Endodermal cell (in vitro differentiated cells): Measurements from ENCODE around the gene CYB5A. TPM values are rescaled to one million over a fixed set of nuclear protein-coding genes. Genes with fewer than 3 reads are reported as not detected.

Experiments used
- DNase-seq: peaks from one replicate; pipeline ENCODE4 v3.0.0-alpha.2; 2017
- H3K27ac ChIP-seq: 2 replicates; pipeline ENCODE4 v1.5.1; 2013; ENCODE audit warnings: mild to moderate bottlenecking, low read depth, low read length, moderate library complexity
- H3K27me3 ChIP-seq: 2 replicates; pipeline ENCODE4 v1.6.1; 2013; ENCODE audit warnings: mild to moderate bottlenecking, low read length, moderate library complexity; ENCODE audit not compliant: insufficient read depth, control insufficient read depth, poor library complexity, severe bottlenecking
- H3K36me3 ChIP-seq: 2 replicates; pipeline ENCODE4 v1.7.0; 2013; ENCODE audit warnings: mild to moderate bottlenecking, low read length, moderate library complexity; ENCODE audit not compliant: control insufficient read depth, insufficient read depth
- H3K4me1 ChIP-seq: one replicate; pipeline ENCODE4 v1.7.0; 2013; ENCODE audit warnings: low read length; ENCODE audit not compliant: control insufficient read depth, insufficient read depth
- H3K4me3 ChIP-seq: 2 replicates; pipeline ENCODE4 v1.5.1; 2013; ENCODE audit warnings: mild to moderate bottlenecking, low read length, moderate library complexity
- H3K9ac ChIP-seq: 2 replicates; pipeline ENCODE4 v1.6.1; 2013; ENCODE audit warnings: mild to moderate bottlenecking, low read length, moderate library complexity; ENCODE audit not compliant: poor library complexity, severe bottlenecking; ENCODE audit errors: extremely low read depth
- H3K9me3 ChIP-seq: 2 replicates; pipeline ENCODE4 v1.6.1; 2013; ENCODE audit warnings: mild to moderate bottlenecking, low read length, moderate library complexity; ENCODE audit not compliant: control insufficient read depth
- H3K27ac Mint-ChIP-seq: 2 replicates; pipeline ENCODE4 v1.8.0; 2020; ENCODE audit warnings: mixed read lengths
- H3K27me3 Mint-ChIP-seq: 2 replicates; pipeline ENCODE4 v1.8.0; 2021; ENCODE audit warnings: mild to moderate bottlenecking, mixed read lengths; ENCODE audit not compliant: insufficient read depth
- H3K36me3 Mint-ChIP-seq: 2 replicates; pipeline ENCODE4 v1.8.0; 2020; ENCODE audit warnings: low read depth, mixed read lengths
- H3K4me1 Mint-ChIP-seq: 2 replicates; pipeline ENCODE4 v1.8.0; 2020; ENCODE audit warnings: mixed read lengths
- H3K4me3 Mint-ChIP-seq: 2 replicates; pipeline ENCODE4 v1.8.0; 2020; ENCODE audit warnings: mild to moderate bottlenecking, moderate library complexity, mixed read lengths
- H3K9me3 Mint-ChIP-seq: 2 replicates; pipeline ENCODE4 v1.8.0; 2020; ENCODE audit warnings: mild to moderate bottlenecking, mixed read lengths
- WGBS, 2 experiments: methylation state at CpG; one replicate each; pipeline versions ENCODE4 v1.1.5 to v1.1.7; 2013; ENCODE audit warnings: missing lambda C conversion rate in 2 of 2, mixed read lengths in 1 of 2; ENCODE audit not compliant: insufficient coverage in 1 of 2, insufficient read length in 1 of 2; 5-methylcytosine and 5-hydroxymethylcytosine counted together
- total RNA-seq, 2 donors: library from RNA; stranded (reverse); fragmentation: NEBNext Ultra II Directional in 1 of 2; extraction: Animal tissue kit (Norgen Biotek cat#: 25700) in 1 of 2; gene quantifications; 2 replicates in 1 of 2; 3 replicates in 1 of 2; pipeline ENCODE4 v1.2.1, GENCODE V29; 2021
- TF ChIP-seq, protein P1 (sequence below): fragments of 200-600 bp; sonication (generic); conservative IDR thresholded peaks from 2 replicates; pipeline ENCODE4 v1.5.0; 2021; ENCODE audit warnings: antibody characterized with exemption, mild to moderate bottlenecking

The CYB5A gene
- total RNA-seq, 2 donors from 2014 or later, result 72.6 to 124 TPM

DNA sequence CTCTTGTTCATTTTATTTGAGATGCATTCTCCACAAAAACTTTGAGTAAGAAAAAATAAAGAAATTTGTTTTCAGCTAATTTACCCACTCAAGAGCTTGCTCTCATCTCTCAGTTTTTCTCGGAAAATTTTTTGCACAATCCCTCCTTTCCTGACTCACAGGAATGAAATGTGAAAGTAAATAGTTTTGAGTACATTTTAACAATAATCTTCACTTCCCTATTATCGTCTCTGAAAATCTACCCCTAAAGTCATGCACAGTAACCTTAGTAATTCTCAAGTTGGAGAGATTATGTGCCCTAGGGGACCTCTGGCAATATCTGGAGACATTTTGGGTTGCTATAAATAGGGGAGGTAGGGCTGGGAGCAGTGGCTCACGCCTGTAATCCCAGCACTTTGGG, 2.6 kb downstream of the CYB5A start:
- Mint-ChIP-seq H3K27me3 (peaks cover 4% of the 10 kb centered on the region), H3K9me3 (no peaks in the 10 kb centered on the region), H3K27ac (no peak overlapping the region), H3K4me1 (peaks cover 31% of the 10 kb centered on the region), H3K4me3 (no peak overlapping the region), H3K36me3 (no peaks in the 10 kb centered on the region)
- TF ChIP-seq, protein P1, sequence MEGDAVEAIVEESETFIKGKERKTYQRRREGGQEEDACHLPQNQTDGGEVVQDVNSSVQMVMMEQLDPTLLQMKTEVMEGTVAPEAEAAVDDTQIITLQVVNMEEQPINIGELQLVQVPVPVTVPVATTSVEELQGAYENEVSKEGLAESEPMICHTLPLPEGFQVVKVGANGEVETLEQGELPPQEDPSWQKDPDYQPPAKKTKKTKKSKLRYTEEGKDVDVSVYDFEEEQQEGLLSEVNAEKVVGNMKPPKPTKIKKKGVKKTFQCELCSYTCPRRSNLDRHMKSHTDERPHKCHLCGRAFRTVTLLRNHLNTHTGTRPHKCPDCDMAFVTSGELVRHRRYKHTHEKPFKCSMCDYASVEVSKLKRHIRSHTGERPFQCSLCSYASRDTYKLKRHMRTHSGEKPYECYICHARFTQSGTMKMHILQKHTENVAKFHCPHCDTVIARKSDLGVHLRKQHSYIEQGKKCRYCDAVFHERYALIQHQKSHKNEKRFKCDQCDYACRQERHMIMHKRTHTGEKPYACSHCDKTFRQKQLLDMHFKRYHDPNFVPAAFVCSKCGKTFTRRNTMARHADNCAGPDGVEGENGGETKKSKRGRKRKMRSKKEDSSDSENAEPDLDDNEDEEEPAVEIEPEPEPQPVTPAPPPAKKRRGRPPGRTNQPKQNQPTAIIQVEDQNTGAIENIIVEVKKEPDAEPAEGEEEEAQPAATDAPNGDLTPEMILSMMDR, result no peak
- Histone ChIP-seq H3K27me3 (no peaks in the 10 kb centered on the region), H3K9me3 (peaks cover 5% of the 10 kb centered on the region), H3K4me1 (no peaks in the 10 kb centered on the region), H3K4me3 (no peak overlapping the region), H3K27ac (no peak overlapping the region), H3K36me3 (no peaks in the 10 kb centered on the region), H3K9ac (no peak overlapping the region)
- WGBS, 2 experiments, result 93 to 100% methylated on average over 1 to 2 of the region's 3 CpGs
- no peak for DNase-seq

DNA sequence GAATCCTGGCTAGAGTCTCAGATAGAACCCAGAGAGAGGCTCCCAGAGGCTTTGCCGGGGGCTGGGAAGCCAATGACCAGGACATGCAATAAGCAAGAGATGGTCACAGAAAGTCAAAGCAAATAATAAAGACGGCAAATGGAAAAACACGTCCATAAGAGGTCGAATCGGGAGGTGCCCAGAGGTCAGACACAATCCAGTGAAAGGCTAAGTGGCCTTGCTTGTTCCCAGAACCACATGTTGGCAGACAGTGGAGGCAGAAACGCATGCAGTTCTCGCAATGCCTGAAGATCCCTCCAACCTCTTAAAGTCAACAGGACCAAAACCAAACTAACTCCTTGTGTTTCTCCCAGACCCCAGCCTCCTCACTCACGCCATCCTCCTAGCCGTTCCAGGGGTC, 3.0 kb downstream of the CYB5A start:
- H3K27me3 ChIP-seq, result no peaks in the 10 kb centered on the region
- peaks cover 35% of the 10 kb centered on the region for H3K4me1 Mint-ChIP-seq
- WGBS, 2 experiments, result 88 to 97% methylated on average over 4 to 9 of the region's 9 CpGs
- no peak overlapping the region for H3K9ac ChIP-seq
- H3K27ac Mint-ChIP-seq, result peak overlapping the region; percentile 40
- TF ChIP-seq, protein P1, result no peak
- H3K4me3 Mint-ChIP-seq, result no peak overlapping the region
- no peaks in the 10 kb centered on the region for H3K36me3 Mint-ChIP-seq
- DNase-seq, result peak; percentile 57
- H3K36me3 ChIP-seq, result no peaks in the 10 kb centered on the region
- peaks cover 5% of the 10 kb centered on the region for H3K9me3 ChIP-seq
- H3K4me1 ChIP-seq, result no peaks in the 10 kb centered on the region
- H3K4me3 ChIP-seq, result no peak overlapping the region
- no peak overlapping the region for H3K27ac ChIP-seq
- H3K27me3 Mint-ChIP-seq, result peaks cover 4% of the 10 kb centered on the region
- H3K9me3 Mint-ChIP-seq, result no peaks in the 10 kb centered on the region

GRCh38 chr18:74288041-74288440, 3.7 kb downstream of the CYB5A start:
- Mint-ChIP-seq H3K9me3 (no peaks in the 10 kb centered on the region), H3K4me1 (peaks cover 42% of the 10 kb centered on the region), H3K4me3 (no peak overlapping the region), H3K27ac (no peak overlapping the region), H3K36me3 (no peaks in the 10 kb centered on the region), H3K27me3 (peaks cover 2% of the 10 kb centered on the region)
- WGBS, 2 experiments, result 87 to 91% methylated on average over 4 to 5 of the region's 5 CpGs
- H3K9ac ChIP-seq, result no peak overlapping the region
- H3K4me1 ChIP-seq, result no peaks in the 10 kb centered on the region
- H3K27me3 ChIP-seq, result no peaks in the 10 kb centered on the region
- H3K4me3 ChIP-seq, result no peak overlapping the region
- H3K27ac ChIP-seq, result no peak overlapping the region
- peaks cover 4% of the 10 kb centered on the region for H3K9me3 ChIP-seq
- DNase-seq, result no peak
- H3K36me3 ChIP-seq, result no peaks in the 10 kb centered on the region
- TF ChIP-seq, protein P1, result no peak
